Measurements from ENCODE around the gene ASPG. TPM values are rescaled to one million over a fixed set of nuclear protein-coding genes. Genes with fewer than 3 reads are reported as not detected.

Gene ASPG
- total RNA-seq, 2 donors from 2014 or later: not detected

DNA sequence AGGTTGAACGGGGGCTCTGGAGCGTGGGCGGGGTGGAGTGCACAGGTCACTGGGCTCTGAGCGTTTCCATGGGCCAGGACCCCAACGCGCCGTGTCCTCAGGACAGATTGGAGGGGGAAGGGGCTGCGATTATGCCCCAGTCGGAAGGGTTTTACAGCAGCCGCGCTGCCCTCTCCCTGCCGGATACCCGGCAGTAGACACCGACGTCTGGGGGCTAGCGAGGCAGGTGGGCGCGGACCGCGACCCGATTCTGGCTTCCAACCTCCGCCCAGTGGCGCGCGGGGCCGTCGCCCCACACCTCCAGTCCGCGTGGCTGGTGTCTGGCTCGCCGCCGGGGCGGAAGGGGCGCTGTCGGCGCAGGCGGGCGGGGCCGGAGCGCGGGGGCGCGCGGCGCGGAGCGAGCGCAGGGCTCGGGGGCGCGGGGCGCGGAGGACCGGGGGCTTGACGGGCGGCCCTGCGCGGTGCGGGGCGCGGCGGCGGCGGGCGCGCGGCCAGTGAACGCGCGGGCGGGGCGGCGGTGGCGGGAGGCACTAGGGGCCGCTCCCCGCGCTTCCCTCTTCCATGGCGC is 50.5 kb downstream of the ASPG start:
- peak overlapping the region; percentile 3 for H3K4me3 Mint-ChIP-seq
- no peaks in the 10 kb centered on the region for H3K9me3 Mint-ChIP-seq
- H3K27me3 Mint-ChIP-seq: peaks cover 26% of the 10 kb centered on the region
- no peak overlapping the region for H3K27ac Mint-ChIP-seq
- H3K4me1 Mint-ChIP-seq: no peaks in the 10 kb centered on the region
- H3K36me3 Mint-ChIP-seq (ENCODE audit: low read depth): peaks cover 6% of the 10 kb centered on the region
- no peak for ATAC-seq (replicated peaks)

DNA sequence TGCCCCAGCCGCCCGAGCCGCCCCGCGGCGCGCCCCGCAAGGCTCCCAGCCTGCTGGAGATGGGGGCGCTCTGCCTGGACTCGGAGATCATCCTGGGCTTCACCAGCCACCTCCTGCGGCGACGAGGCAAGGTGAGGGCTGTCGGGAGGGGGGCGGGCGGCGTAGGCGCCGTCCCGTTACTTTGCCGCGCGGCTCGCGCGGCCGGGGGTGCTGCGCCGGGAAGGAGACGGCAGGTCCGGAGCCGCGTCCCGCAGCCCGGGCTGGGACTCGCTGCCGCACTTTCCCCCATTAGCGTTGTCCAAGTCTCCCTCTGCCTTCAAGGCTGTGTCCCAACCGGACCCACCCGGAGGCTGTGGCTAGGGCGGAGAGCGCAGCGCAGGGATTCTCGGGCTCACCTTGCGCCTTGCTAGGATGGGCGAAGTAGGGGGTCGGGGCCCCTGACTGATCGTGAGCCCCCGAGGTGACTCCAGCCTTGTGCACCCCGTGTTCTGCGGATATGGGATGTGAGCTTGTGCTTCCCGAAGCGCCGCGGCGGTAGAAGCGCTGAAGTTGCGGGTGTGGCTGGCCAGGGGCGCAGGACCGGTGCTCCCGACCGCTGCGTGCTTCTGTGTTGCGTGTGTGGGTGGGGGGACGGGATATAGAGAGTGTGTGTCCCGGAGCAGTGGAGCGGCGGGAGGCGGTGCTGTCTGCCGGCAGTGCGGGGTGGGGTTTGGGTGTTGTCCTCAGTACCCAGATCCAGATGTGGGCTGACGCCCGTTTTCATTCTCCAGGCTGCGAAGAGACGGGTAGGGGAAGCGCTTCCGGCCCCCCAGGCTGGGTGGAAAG is 51.2 kb downstream of the ASPG start:
- Mint-ChIP-seq H3K4me3 (peak overlapping the region; percentile 65), H3K36me3 (ENCODE audit: low read depth) (peaks cover 6% of the 10 kb centered on the region), H3K4me1 (no peaks in the 10 kb centered on the region), H3K9me3 (no peaks in the 10 kb centered on the region), H3K27me3 (peaks cover 24% of the 10 kb centered on the region), H3K27ac (no peak overlapping the region)
- no peak for ATAC-seq (replicated peaks)

DNA sequence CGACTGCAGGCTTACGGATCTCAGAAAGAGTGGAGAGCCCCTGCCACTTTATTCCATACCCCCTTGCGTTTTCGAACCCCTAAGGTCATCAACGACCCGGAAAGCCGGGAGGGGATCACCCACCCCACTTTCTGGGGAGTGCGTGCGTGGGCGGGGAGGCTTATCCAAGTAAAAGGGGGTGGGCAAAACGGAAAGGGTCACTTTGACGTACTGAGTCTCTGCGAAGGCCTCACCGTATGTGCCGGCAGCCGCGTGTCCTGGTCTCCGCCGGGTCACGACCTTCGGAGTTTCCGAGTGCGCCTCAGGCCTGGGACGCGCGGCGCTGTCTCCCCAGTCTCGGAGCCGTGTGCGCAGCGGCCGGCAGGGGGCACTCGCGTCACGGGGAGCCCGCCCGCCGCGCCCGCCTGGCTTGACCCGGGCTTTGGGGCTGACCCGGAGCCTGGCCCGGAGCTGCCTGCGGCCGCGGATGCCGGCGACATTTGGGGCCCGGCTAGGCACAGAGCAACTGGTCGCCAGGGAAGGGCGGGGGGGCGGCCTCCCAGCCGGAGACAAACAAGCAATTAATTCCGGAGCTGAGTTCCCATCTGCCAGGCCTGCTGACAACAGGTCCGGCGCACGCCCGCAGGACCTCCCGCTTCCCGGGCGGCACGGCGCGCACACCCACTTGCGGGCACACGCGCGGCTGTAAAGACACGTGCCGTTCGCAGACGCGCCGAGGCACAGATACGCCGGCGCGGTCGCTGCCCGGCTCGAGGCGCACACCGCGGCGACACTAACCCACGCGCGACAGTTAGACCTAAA is 52.0 kb downstream of the ASPG start:
- H3K9me3 Mint-ChIP-seq: no peaks in the 10 kb centered on the region
- H3K27ac Mint-ChIP-seq: no peak overlapping the region
- ATAC-seq (replicated peaks): peak; percentile 81
- peaks cover 6% of the 10 kb centered on the region for H3K36me3 Mint-ChIP-seq (ENCODE audit: low read depth)
- H3K4me3 Mint-ChIP-seq: peak overlapping the region; percentile 65
- H3K27me3 Mint-ChIP-seq: peaks cover 17% of the 10 kb centered on the region
- H3K4me1 Mint-ChIP-seq: no peaks in the 10 kb centered on the region

DNA sequence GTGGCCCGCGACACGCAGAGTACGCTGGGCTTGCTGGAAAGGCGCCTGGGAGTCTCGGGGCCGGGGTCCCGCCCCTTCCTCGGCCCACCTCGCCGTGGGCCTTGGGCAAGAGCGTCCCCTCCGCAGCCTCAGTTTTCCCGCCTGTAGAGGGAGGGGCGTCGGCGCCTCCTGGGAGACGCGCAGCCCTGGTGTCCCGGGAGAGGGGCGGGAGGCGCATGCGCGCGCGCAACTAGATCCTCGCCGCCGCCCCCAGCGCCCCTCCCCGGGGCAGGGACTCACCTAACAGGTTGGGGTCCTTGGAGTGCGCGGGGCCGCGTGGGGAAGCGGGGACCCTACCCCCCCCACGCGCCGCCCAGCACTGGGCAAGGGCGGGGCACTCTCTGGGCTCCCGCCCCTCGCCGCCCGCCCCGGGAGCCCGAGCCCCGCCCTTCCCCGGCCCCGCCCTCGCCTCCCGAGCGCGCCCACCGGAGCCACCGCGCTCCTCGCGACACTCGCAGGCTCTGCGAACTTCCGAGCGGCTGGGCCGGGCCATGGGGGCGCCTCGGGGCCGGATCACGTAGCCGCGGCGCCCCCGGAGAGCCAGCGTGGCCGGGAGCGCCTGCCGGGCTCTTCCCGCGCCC is 52.7 kb downstream of the ASPG start, which contains the start of gene KIF26A:
TSS of gene KIF26A (plus strand) at position 490 of the 620 bp plus-strand sequence. CDS start 136 bp downstream, outside the sequence.
- peak; percentile 53 for ATAC-seq (replicated peaks)
- Mint-ChIP-seq H3K4me3 (peak within 1 kb of the TSS; percentile 65), H3K27ac (no peak within 1 kb of the TSS), H3K36me3 (ENCODE audit: low read depth) (peaks cover 6% of the 10 kb centered on the region), H3K4me1 (no peaks in the 10 kb centered on the region), H3K27me3 (peaks cover 16% of the 10 kb centered on the region), H3K9me3 (no peaks in the 10 kb centered on the region)

DNA sequence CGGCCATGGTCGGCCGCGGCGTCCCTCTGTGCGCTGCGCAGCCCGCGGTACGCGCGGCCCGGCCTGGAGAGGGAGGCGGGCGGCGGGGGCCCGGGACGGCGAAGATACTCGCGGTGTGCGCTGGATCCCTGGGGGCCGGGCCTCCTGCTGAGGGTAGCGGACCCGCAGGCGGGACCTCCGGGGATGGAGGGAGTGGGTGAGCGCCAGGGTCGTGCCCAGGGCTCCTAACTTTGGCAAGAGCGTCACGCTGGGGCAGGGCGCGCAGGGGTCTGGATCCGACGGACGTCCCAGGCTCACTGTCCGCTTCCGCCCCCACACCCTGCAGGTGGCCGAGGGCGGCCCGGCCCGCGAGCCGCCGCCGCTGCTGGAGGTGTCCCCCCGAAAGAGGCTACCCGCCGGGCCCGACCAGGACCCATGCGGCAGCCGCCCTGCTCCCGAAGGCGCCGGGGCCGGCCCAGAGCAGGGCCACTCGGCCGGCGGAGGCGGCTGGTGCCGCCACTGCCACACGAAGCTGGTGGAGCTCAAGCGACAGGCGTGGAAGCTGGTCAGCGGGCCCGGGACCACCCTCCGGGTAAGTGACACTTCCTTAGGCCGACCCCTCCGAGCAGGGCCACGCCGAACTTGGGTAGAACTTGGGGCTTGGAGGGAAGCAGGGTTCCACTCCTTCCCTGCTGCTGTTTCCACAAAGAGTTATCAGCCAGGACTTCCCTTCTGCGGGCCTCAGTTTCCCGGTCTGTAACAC is 53.4 kb downstream of the ASPG start:
- H3K4me3 Mint-ChIP-seq: peak overlapping the region; percentile 19
- H3K27ac Mint-ChIP-seq: no peak overlapping the region
- peak; percentile 13 for ATAC-seq (replicated peaks)
- H3K27me3 Mint-ChIP-seq: peaks cover 16% of the 10 kb centered on the region
- peaks cover 6% of the 10 kb centered on the region for H3K36me3 Mint-ChIP-seq (ENCODE audit: low read depth)
- H3K4me1 Mint-ChIP-seq: no peaks in the 10 kb centered on the region
- H3K9me3 Mint-ChIP-seq: no peaks in the 10 kb centered on the region

DNA sequence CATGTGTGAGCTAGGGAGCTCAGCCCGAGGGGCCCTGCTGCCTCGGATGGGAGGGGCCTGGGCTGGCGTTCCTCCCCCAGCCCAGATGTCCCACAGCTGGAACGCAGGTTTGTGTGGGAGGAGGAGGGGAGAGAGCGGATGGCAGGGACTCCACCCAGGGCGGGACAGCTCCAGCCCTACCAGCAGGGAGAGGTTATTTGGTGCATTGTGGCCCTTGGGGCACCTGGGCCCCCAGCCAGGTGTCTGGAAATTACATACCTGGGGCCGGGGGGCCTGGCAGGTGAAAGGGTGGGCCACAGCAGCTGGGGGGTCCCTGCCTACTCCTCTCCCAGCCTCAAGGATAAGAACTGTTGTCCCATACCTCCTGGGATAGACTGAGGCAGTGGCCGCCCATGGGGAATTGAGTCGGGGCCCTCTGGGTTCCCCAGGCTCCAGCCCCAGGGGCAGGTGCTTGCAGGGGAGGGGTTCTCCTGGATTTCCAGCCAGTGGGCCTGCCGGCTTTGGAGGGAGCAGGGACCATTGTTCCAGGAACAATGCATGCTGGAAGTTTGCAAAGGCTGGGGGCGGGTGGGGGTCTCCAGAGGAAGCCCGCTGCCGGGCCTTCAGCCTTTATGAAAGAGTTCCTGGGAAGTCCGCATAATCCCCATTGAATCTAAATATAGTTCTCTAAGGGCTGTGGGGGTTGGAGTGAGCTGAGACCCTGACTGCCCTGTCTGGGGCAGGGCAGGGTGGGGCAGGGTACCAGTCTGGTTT is 54.1 kb downstream of the ASPG start:
- no peaks in the 10 kb centered on the region for H3K9me3 Mint-ChIP-seq
- no peak overlapping the region for H3K27ac Mint-ChIP-seq
- ATAC-seq (replicated peaks): no peak
- peak overlapping the region; percentile 19 for H3K4me3 Mint-ChIP-seq
- H3K36me3 Mint-ChIP-seq (ENCODE audit: low read depth): peaks cover 6% of the 10 kb centered on the region
- H3K27me3 Mint-ChIP-seq: peaks cover 12% of the 10 kb centered on the region
- no peaks in the 10 kb centered on the region for H3K4me1 Mint-ChIP-seq

DNA sequence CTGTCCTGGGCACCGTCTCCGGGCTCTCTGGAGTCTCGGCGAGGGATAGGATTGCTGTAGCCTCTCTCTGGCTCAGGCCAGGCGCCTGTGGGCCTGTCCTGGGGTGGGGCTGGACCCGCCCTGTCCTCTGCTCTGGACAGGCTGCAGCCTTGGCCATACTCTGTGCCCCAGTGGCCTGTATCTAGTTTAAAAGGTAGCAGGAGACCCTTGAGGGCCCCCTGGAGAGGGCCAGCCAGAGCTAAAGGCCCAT is 54.6 kb downstream of the ASPG start:
- peak overlapping the region; percentile 11 for H3K4me3 Mint-ChIP-seq
- H3K27me3 Mint-ChIP-seq: peaks cover 9% of the 10 kb centered on the region
- no peaks in the 10 kb centered on the region for H3K9me3 Mint-ChIP-seq
- H3K27ac Mint-ChIP-seq: no peak overlapping the region
- no peaks in the 10 kb centered on the region for H3K4me1 Mint-ChIP-seq
- H3K36me3 Mint-ChIP-seq (ENCODE audit: low read depth): peaks cover 6% of the 10 kb centered on the region
- no peak for ATAC-seq (replicated peaks)

DNA sequence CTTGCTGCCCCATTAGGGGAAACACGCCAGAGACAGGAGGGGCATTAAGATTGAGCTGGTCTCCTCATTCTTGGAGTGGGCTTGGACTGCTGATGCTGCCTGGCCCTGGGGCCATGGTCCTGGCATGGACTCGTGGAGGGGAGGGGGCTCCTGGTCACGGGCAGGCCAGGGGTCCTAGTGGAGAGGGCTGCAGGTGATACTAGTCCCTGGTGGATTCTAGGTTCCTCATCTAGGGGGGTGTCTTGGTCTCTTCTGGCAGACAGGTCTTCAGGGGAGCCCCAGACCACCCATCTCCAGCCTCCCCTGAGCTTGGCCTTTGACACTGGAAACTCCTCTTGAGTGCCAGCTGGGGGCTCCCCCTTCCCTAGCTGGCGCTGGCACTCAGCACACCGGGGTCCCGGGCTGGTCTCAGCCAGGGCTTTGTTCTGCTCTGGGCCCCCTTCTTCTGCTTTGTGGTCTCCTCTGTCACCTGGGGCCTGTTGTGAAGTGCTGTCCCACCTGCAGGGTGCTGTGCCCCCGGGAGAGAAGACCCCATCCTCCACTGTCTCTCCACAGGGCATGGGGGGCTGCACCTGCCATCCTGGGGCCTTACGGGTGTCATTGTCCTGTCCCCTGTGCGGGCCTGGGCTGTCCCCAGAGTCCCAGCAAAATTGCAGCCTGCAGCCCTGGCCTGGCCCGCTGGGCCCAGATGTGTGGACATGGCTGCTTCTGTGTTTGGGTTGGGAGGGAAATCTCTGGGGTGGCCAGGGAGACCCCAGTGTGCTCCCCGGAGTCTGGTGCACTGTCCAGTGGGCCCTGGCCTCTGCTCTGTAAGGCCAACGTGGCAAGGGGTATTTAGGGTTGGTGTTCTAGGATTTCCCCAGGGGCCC is 55.2 kb downstream of the ASPG start:
- H3K27me3 Mint-ChIP-seq: peaks cover 4% of the 10 kb centered on the region
- H3K27ac Mint-ChIP-seq: no peak overlapping the region
- peak overlapping the region; percentile 11 for H3K4me3 Mint-ChIP-seq
- no peak for ATAC-seq (replicated peaks)
- H3K36me3 Mint-ChIP-seq (ENCODE audit: low read depth): peaks cover 6% of the 10 kb centered on the region
- no peaks in the 10 kb centered on the region for H3K9me3 Mint-ChIP-seq
- no peaks in the 10 kb centered on the region for H3K4me1 Mint-ChIP-seq

DNA sequence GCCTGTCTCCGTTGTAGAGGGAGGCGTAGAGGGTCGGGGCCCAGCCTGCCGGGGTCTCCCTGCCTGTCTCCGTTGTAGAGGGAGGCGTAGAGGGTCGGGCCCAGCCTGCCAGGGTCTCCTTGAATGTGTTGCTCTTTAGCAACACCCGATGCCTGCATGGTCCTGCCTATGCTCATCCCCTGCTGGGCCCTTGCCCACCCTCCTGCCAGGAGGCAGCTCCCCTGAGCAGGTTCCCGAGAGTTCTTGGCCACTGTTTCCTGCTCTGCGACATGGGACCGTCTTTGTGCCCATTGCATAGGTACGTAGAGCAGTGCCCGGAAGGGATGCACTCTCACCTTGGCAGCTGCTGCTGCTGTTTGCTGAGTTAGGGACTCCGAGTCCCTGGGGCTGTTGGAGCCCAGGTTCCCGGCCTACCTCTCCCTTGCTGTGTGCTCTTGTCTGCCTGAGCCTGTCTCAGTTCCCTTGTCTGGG is 56.2 kb downstream of the ASPG start:
- Mint-ChIP-seq H3K4me3 (no peak overlapping the region), H3K36me3 (ENCODE audit: low read depth) (peaks cover 5% of the 10 kb centered on the region), H3K4me1 (no peaks in the 10 kb centered on the region), H3K9me3 (no peaks in the 10 kb centered on the region), H3K27ac (no peak overlapping the region), H3K27me3 (peaks cover 8% of the 10 kb centered on the region)
- ATAC-seq (replicated peaks): no peak

DNA sequence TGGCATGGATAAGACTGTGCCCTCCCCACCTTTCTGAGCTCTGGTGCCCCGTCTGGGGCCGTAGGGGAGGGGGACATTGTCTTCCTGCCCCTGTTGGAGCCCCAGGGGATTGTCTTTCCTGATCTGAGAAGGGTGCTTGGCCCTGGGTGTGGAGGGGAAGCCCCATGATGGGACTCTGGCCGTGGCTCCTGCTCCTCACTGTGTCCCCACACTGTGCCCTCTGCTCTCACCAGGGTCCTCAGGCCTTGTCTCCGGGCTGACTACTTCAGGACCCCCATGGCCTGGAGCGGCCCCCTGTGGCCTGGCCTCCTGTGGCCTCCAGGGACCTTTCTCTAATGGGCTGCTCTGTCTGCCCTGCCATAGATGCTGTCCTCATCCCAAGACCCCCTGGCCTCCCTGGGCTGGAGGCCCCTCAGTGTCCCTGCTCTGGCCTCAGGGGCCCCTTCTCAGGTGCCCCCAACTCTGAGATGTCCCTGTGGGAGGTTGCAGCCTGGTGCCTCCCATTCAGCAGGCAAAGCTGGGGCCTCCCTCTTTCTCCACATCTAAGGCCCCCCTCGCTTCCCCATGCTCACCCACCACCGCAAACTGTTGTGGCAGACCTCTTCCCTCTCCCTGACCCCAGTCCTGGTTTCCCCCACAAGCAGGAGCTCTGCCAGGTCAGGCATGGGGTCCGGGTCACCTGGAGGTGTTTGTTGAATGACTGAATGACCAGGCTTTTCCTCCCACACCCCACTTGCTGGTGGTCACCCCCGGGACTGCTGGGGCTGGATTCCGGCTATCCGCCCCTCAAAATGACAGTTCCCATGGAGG is 56.8 kb downstream of the ASPG start:
- Mint-ChIP-seq H3K36me3 (ENCODE audit: low read depth) (no peaks in the 10 kb centered on the region), H3K27me3 (peaks cover 4% of the 10 kb centered on the region), H3K4me3 (no peak overlapping the region), H3K9me3 (no peaks in the 10 kb centered on the region), H3K4me1 (no peaks in the 10 kb centered on the region), H3K27ac (no peak overlapping the region)
- ATAC-seq (replicated peaks): no peak

DNA sequence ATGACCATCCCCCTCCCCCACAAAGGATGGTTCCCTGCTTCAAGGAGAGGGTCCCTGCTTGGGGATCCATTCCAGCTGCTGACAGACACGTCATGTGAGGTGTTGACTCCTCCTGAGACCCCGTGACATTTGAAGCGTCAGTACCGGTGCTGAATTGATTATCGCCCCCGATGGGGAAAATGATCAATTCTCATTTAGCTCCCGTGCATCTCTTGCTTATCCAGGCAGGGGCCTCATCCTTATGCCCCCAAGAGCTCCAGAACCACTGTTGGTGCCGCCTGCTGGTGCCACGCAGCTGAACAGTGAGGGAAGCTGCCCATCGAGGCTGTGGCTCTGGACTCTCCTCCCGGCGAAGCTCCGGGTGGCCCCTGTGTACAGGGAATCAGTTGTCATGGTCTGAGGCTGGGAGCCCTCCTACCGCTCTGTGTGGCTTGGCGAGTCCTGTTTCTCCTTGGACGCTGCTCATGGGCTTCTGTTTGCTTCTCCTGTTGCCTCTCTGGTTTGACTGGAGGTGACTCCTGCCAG is 57.5 kb downstream of the ASPG start:
- H3K36me3 Mint-ChIP-seq (ENCODE audit: low read depth): no peaks in the 10 kb centered on the region
- no peak overlapping the region for H3K27ac Mint-ChIP-seq
- peaks cover 4% of the 10 kb centered on the region for H3K27me3 Mint-ChIP-seq
- H3K9me3 Mint-ChIP-seq: no peaks in the 10 kb centered on the region
- H3K4me1 Mint-ChIP-seq: no peaks in the 10 kb centered on the region
- H3K4me3 Mint-ChIP-seq: no peak overlapping the region
- no peak for ATAC-seq (replicated peaks)

Measured in activated T-helper 17 cell treated with anti-CD3 and anti-CD28 coated beads, Interleukin-2, amount 50 U/mL, for 72 hours (primary cell).